KOPT-K1 (cell line): ENCODE measurements around the gene NAPB.

Experiments used
- H3K27ac ChIP-seq: fragments of 200-600 bp; sonication (generic); 2 replicates; pipeline ENCODE4 v1.5.1; 2016; ENCODE audit warnings: antibody characterized with exemption, mild to moderate bottlenecking, low read depth, low read length; ENCODE audit not compliant: poor library complexity, severe bottlenecking
- H3K36me3 ChIP-seq: fragments of 200-600 bp; sonication (generic); 2 replicates; pipeline ENCODE4 v1.5.1; 2017; ENCODE audit warnings: antibody characterized with exemption, mild to moderate bottlenecking, low read length, moderate library complexity; ENCODE audit not compliant: insufficient read depth
- H3K9me3 ChIP-seq: fragments of 200-600 bp; sonication (generic); 2 replicates; pipeline ENCODE4 v1.5.1; 2017; ENCODE audit warnings: antibody characterized with exemption, low read length, mild to moderate bottlenecking; ENCODE audit not compliant: insufficient read depth, poor library complexity, severe bottlenecking

The NAPB gene

GRCh38 chr20:23399568-23400241 is 21.6 kb downstream of the NAPB start:
- no peaks in the 10 kb centered on the region for H3K9me3 ChIP-seq
- no peak overlapping the region for H3K27ac ChIP-seq
- H3K36me3 ChIP-seq: peaks cover 13% of the 10 kb centered on the region

- Histone ChIP-seq H3K36me3 (peaks cover 30% of the 10 kb centered on the region), H3K27ac (no peak overlapping the region), H3K9me3 (no peaks in the 10 kb centered on the region)
These were observed 23.3 kb downstream of the NAPB start for GRCh38 chr20:23397961-23398360.

GRCh38 chr20:23396950-23397627 is 24.2 kb downstream of the NAPB start:
- Histone ChIP-seq H3K9me3 (no peaks in the 10 kb centered on the region), H3K36me3 (peaks cover 35% of the 10 kb centered on the region), H3K27ac (no peak overlapping the region)

- peaks cover 44% of the 10 kb centered on the region for H3K36me3 ChIP-seq
- H3K27ac ChIP-seq: no peak overlapping the region
- H3K9me3 ChIP-seq: no peaks in the 10 kb centered on the region
These were observed 27.1 kb downstream of the NAPB start for GRCh38 chr20:23393996-23394775.

- no peak overlapping the region for H3K27ac ChIP-seq
- peaks cover 63% of the 10 kb centered on the region for H3K36me3 ChIP-seq
- no peaks in the 10 kb centered on the region for H3K9me3 ChIP-seq
These were observed 29.5 kb downstream of the NAPB start for GRCh38 chr20:23391707-23392310.

GRCh38 chr20:23390091-23390774 is 31.1 kb downstream of the NAPB start:
- no peak overlapping the region for H3K27ac ChIP-seq
- no peaks in the 10 kb centered on the region for H3K9me3 ChIP-seq
- peaks cover 64% of the 10 kb centered on the region for H3K36me3 ChIP-seq

GRCh38 chr20:23387118-23387443 is 34.2 kb downstream of the NAPB start:
- Histone ChIP-seq H3K9me3 (no peaks in the 10 kb centered on the region), H3K27ac (no peak overlapping the region), H3K36me3 (peaks cover 55% of the 10 kb centered on the region)

GRCh38 chr20:23386304-23387117 is 34.8 kb downstream of the NAPB start:
- peaks cover 55% of the 10 kb centered on the region for H3K36me3 ChIP-seq
- no peak overlapping the region for H3K27ac ChIP-seq
- no peaks in the 10 kb centered on the region for H3K9me3 ChIP-seq

- H3K9me3 ChIP-seq: no peaks in the 10 kb centered on the region
- peaks cover 53% of the 10 kb centered on the region for H3K36me3 ChIP-seq
These were observed 39.4 kb downstream of the NAPB start for GRCh38 chr20:23381876-23382275.

GRCh38 chr20:23379772-23380171 is 41.5 kb downstream of the NAPB start:
- Histone ChIP-seq H3K27ac (no peak overlapping the region), H3K36me3 (peaks cover 70% of the 10 kb centered on the region), H3K9me3 (no peaks in the 10 kb centered on the region)

More at GRCh38 chr20:23381876-23382275, 39.4 kb downstream of the NAPB start:
- no peak overlapping the region for H3K27ac ChIP-seq

- Histone ChIP-seq H3K36me3 (peaks cover 88% of the 10 kb centered on the region), H3K9me3 (no peaks in the 10 kb centered on the region), H3K27ac (no peak overlapping the region)
These were observed 45.5 kb downstream of the NAPB start for GRCh38 chr20:23375827-23376226.

- no peak overlapping the region for H3K27ac ChIP-seq
- H3K36me3 ChIP-seq: peaks cover 88% of the 10 kb centered on the region
- no peaks in the 10 kb centered on the region for H3K9me3 ChIP-seq
These were observed 46.8 kb downstream of the NAPB start for GRCh38 chr20:23374441-23374840.

- H3K36me3 ChIP-seq: peaks cover 97% of the 10 kb centered on the region
- no peak overlapping the region for H3K27ac ChIP-seq
- no peaks in the 10 kb centered on the region for H3K9me3 ChIP-seq
These were observed 49.8 kb downstream of the NAPB start for GRCh38 chr20:23371496-23371895.

- no peak overlapping the region for H3K27ac ChIP-seq
- no peaks in the 10 kb centered on the region for H3K9me3 ChIP-seq
- peaks cover 95% of the 10 kb centered on the region for H3K36me3 ChIP-seq
These were observed 50.4 kb downstream of the NAPB start for GRCh38 chr20:23370873-23371272.
